OCI-LY7 (cell line): ENCODE measurements around the gene H1-8.

Experiments used
- EZH2phosphoT487 ChIP-seq: fragments of 200-600 bp; sonication (generic); IDR thresholded peaks from 2 replicates; pipeline ENCODE4 v1.6.1; 2018; ENCODE audit warnings: low read depth, borderline replicate concordance, mild to moderate bottlenecking, mixed run types, antibody characterized with exemption, low read length, moderate library complexity, mixed read lengths
- TF ChIP-seq, protein P1 (sequence below): fragments of 200-600 bp; sonication (generic); conservative IDR thresholded peaks from 2 replicates; pipeline ENCODE4 v1.5.1; 2014; ENCODE audit warnings: mild to moderate bottlenecking, antibody characterized with exemption, low read length, moderate library complexity, mixed read lengths

- TF ChIP-seq, protein P1, sequence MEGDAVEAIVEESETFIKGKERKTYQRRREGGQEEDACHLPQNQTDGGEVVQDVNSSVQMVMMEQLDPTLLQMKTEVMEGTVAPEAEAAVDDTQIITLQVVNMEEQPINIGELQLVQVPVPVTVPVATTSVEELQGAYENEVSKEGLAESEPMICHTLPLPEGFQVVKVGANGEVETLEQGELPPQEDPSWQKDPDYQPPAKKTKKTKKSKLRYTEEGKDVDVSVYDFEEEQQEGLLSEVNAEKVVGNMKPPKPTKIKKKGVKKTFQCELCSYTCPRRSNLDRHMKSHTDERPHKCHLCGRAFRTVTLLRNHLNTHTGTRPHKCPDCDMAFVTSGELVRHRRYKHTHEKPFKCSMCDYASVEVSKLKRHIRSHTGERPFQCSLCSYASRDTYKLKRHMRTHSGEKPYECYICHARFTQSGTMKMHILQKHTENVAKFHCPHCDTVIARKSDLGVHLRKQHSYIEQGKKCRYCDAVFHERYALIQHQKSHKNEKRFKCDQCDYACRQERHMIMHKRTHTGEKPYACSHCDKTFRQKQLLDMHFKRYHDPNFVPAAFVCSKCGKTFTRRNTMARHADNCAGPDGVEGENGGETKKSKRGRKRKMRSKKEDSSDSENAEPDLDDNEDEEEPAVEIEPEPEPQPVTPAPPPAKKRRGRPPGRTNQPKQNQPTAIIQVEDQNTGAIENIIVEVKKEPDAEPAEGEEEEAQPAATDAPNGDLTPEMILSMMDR = no peak
- TF ChIP-seq EZH2phosphoT487 = no peak
These were observed 1.0 kb downstream of the H1-8 start for GRCh38 chr3:129543999-129544398.
